HEK293T (cell line): ENCODE results near the gene GDA.

Source experiments
- ELF4 ChIP-seq: fragments of 450-650 bp; IDR thresholded peaks from 2 replicates; pipeline ENCODE4 v1.6.1; 2017; ENCODE audit warnings: antibody characterized with exemption
- HDGF ChIP-seq: fragments of 450-650 bp; IDR thresholded peaks from 2 replicates; pipeline ENCODE4 v1.6.1; 2017; ENCODE audit warnings: antibody characterized with exemption, borderline replicate concordance
- SP1 ChIP-seq: fragments of 450-650 bp; IDR thresholded peaks from 2 replicates; pipeline ENCODE4 v1.6.1; 2017
- SUZ12 ChIP-seq: fragments of 450-650 bp; IDR thresholded peaks from 2 replicates; pipeline ENCODE4 v1.6.1; 2016; ENCODE audit warnings: mild to moderate bottlenecking

- TF ChIP-seq HDGF (no peak), SP1 (no peak), SUZ12 (no peak), ELF4 (no peak)
Measured at GRCh38 chr9:72128526-72128925, 20.7 kb upstream of the GDA start.
